ENCODE results near the gene CDCP1.

CDCP1 gene, protein sequence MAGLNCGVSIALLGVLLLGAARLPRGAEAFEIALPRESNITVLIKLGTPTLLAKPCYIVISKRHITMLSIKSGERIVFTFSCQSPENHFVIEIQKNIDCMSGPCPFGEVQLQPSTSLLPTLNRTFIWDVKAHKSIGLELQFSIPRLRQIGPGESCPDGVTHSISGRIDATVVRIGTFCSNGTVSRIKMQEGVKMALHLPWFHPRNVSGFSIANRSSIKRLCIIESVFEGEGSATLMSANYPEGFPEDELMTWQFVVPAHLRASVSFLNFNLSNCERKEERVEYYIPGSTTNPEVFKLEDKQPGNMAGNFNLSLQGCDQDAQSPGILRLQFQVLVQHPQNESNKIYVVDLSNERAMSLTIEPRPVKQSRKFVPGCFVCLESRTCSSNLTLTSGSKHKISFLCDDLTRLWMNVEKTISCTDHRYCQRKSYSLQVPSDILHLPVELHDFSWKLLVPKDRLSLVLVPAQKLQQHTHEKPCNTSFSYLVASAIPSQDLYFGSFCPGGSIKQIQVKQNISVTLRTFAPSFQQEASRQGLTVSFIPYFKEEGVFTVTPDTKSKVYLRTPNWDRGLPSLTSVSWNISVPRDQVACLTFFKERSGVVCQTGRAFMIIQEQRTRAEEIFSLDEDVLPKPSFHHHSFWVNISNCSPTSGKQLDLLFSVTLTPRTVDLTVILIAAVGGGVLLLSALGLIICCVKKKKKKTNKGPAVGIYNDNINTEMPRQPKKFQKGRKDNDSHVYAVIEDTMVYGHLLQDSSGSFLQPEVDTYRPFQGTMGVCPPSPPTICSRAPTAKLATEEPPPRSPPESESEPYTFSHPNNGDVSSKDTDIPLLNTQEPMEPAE

DNA sequence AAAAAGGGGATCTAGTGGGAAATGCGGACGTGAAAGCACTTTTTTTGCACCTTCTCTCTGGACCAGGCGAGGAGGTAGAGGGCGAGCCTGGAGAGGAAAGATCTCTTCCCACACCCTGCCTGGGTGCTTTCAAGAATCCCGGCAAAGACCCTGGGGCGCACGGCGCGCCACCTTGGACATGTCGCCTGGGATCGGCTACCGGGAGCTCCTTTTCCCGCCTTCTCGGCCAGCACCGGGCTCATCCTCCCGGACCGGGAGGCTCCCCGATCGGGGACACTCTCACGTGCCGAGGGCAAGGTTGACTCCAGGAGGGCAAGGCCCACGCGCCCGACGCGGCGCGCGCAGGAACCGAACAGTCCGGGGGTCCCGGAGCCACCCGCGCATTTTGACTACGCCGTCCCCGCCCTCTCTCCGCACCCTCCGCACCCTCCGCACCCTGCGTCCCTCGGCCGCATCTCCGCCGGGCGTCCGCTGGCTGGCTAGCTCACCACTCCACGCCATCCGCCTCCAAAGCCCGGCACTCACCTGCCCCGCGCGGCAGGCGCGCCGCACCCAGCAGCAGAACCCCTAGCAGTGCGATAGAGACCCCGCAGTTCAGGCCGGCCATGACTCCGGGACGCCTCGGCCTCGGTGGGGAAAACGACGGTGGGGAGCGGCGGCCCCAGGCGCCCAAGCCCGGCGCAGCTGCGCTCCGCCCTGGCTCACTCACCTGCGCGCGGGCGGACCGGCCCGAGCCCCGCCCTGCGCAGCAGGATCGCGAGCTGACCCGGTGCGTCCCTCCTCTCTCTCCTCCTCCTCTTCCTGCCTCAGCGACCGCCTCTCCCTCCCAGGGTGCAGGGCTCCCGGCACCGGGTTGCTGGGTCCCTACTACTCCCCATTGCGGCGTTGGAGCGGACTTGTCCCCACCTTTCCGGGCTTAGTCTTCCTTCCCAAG is at the start of gene CDCP1:
CDCP1 (minus strand) TSS at position 698 of the 934 bp plus-strand sequence; CDS start at position 607, 91 bp downstream.
- TF ChIP-seq, protein P1, sequence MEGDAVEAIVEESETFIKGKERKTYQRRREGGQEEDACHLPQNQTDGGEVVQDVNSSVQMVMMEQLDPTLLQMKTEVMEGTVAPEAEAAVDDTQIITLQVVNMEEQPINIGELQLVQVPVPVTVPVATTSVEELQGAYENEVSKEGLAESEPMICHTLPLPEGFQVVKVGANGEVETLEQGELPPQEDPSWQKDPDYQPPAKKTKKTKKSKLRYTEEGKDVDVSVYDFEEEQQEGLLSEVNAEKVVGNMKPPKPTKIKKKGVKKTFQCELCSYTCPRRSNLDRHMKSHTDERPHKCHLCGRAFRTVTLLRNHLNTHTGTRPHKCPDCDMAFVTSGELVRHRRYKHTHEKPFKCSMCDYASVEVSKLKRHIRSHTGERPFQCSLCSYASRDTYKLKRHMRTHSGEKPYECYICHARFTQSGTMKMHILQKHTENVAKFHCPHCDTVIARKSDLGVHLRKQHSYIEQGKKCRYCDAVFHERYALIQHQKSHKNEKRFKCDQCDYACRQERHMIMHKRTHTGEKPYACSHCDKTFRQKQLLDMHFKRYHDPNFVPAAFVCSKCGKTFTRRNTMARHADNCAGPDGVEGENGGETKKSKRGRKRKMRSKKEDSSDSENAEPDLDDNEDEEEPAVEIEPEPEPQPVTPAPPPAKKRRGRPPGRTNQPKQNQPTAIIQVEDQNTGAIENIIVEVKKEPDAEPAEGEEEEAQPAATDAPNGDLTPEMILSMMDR (conservative IDR thresholded peaks at IDR 0.05; ENCODE audit: control insufficient read depth, insufficient read depth, low read depth, low read length): no peak
- no peak for DNase-seq (ENCODE audit: low read depth)
- peak within 1 kb of the TSS; percentile 72 for H3K4me3 ChIP-seq (ENCODE audit: control insufficient read depth, low read depth, low read length)

- DNase-seq (ENCODE audit: low read depth): no peak
- H3K4me3 ChIP-seq (ENCODE audit: control insufficient read depth, low read depth, low read length): no peak overlapping the region
- TF ChIP-seq, protein P1 (conservative IDR thresholded peaks at IDR 0.05; ENCODE audit: control insufficient read depth, insufficient read depth, low read depth, low read length): no peak
Observed at GRCh38 chr3:45194791-45195190, 48.6 kb upstream of the CDCP1 start.

GRCh38 chr3:45191924-45192417 is 45.8 kb upstream of the CDCP1 start:
- DNase-seq (ENCODE audit: low read depth): no peak
- no peak overlapping the region for H3K4me3 ChIP-seq (ENCODE audit: control insufficient read depth, low read depth, low read length)
- TF ChIP-seq, protein P1 (conservative IDR thresholded peaks at IDR 0.05; ENCODE audit: control insufficient read depth, insufficient read depth, low read depth, low read length): no peak

DNA sequence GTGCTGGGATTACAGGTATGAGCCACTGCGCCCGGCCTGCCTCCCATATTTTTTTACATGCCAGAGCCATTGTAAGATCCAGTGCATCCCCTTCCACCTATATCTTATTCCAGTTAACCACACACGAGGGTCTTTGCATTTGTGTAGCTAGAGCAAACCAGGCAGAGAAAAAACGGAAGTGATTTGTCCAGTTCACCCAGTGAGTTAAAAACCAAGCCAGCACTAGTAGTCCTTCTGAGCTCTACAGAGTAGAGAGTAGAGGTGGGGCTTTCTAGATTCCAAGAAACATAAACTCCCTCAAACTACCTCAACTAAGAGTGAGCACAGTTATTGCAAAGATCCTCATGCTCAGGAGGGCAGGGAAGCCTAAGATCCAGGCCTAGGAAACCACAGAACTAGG is 45.2 kb upstream of the CDCP1 start:
- TF ChIP-seq, protein P1 (conservative IDR thresholded peaks at IDR 0.05; ENCODE audit: control insufficient read depth, insufficient read depth, low read depth, low read length): no peak
- no peak overlapping the region for H3K4me3 ChIP-seq (ENCODE audit: control insufficient read depth, low read depth, low read length)
- no peak for DNase-seq (ENCODE audit: low read depth)

DNA sequence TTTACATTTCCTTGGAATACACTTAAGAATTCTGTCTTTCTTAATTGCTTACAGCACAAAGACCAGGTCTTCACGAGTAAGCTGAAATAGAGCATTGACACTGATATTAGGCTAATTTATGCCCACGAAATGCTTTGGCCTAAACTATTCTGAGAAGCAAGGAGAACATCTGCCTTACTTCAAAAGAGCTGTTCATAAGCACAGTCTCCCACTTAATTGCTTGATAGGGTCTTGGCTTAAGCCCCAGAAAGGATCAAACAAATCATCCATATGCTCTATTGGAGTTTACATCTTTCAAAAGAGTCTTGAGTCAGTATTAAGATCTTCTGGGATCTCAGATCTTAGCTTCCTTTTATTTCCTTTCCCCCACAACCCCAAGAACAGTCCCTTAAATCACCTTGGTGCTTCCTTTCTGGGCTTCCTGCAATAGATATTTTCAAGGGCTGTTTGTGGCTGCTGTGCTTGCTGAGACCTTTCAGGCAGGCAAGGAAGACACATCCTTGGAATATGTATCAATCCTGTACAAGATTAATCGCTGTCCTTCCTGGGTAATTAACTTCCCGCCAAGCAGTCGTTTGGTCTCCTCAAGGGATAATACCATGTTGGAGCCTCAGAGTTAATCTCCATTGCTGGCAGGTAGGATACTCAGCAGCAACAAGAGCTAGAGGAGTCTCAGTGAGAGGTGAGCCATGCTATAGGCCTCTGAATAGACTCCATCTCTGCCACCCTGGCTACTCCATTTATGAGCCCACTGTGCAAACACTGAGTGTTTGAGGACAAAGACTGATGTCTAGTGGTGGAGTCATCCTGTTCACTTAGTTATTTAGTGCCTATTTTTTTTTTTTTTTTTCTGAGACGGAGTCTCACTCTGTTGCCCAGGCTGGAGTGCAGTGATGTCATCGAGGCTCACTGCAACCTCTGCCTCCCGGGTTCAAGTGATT is 42.8 kb upstream of the CDCP1 start:
- no peak for DNase-seq (ENCODE audit: low read depth)
- H3K4me3 ChIP-seq (ENCODE audit: control insufficient read depth, low read depth, low read length): no peak overlapping the region
- TF ChIP-seq, protein P1 (conservative IDR thresholded peaks at IDR 0.05; ENCODE audit: control insufficient read depth, insufficient read depth, low read depth, low read length): no peak
